SU-DHL-6 (cell line): ENCODE measurements around the gene GNB1L.

Source experiments
- CTCF ChIP-seq: fragments of 200-600 bp; sonication (generic); IDR thresholded peaks from one replicate; pipeline ENCODE4 v1.5.1; 2017; ENCODE audit warnings: antibody characterized with exemption, mild to moderate bottlenecking, low read length, moderate library complexity; ENCODE audit not compliant: insufficient read depth, poor library complexity, severe bottlenecking
- EZH2phosphoT487 ChIP-seq: fragments of 200-600 bp; sonication (generic), shearing (Covaris generic); conservative IDR thresholded peaks from 2 replicates; pipeline ENCODE4 v1.6.1; 2018; ENCODE audit warnings: mild to moderate bottlenecking, antibody characterized with exemption, low read length, moderate library complexity, mixed read lengths

GRCh38 chr22:19802894-19803735 lies 51.6 kb downstream of the GNB1L start:
- no peak for TF ChIP-seq CTCF
- no peak for TF ChIP-seq EZH2phosphoT487
